Ascending aorta (tissue), 2 donors: Measurements from ENCODE around the gene ZNF212. TPM values are rescaled to one million over a fixed set of nuclear protein-coding genes. Genes with fewer than 3 reads are reported as not detected.

Experiments used
- DNase-seq, 2 donors: peaks; one replicate each; pipeline ENCODE4 v3.0.0-alpha.2; 2019; ENCODE audit warnings: low spot score in 2 of 2
- H3K27ac ChIP-seq, 2 donors: fragments of 200-600 bp; sonication (generic); one replicate each; pipeline ENCODE4 v1.5.1; 2016 to 2017; ENCODE audit warnings: mild to moderate bottlenecking in 1 of 2
- H3K27me3 ChIP-seq: fragments of 200-600 bp; sonication (generic); one replicate; pipeline ENCODE4 v1.5.1; 2017
- H3K36me3 ChIP-seq, 2 donors: fragments of 200-600 bp; sonication (generic); one replicate each; pipeline ENCODE4 v1.5.1; 2016
- H3K4me1 ChIP-seq, 2 donors: fragments of 200-600 bp; sonication (generic); one replicate each; pipeline ENCODE4 v1.5.1; 2016 to 2017; ENCODE audit warnings: mild to moderate bottlenecking in 1 of 2
- H3K4me3 ChIP-seq, 2 donors: fragments of 200-600 bp; sonication (generic); one replicate each; pipeline ENCODE4 v1.5.1; 2016 to 2017; ENCODE audit warnings: mild to moderate bottlenecking in 1 of 2
- H3K9me3 ChIP-seq, 2 donors: fragments of 200-600 bp; sonication (generic); one replicate each; pipeline ENCODE4 v1.5.1; 2016
- intact Hi-C: fragments of 100-400 bp; cut with DNase I; formaldehyde crosslinking; loops from one replicate; pipeline ENCODE4 v1.15.1; 2023
- total RNA-seq: library from RNA; depleted of rRNA; stranded (reverse); fragments of >200 nt; gene quantifications from one replicate; pipeline ENCODE4 v1.1.0, GENCODE V29; 2016
- TF ChIP-seq, protein P1 (sequence below), 3 experiments: fragments of 200-600 bp in 2 of 3; fragments of 450-650 bp in 1 of 3; sonication (generic) in 2 of 3; IDR thresholded peaks; one replicate each; pipeline ENCODE4 v1.5.1; 2016 to 2019; ENCODE audit warnings: antibody characterized with exemption in 3 of 3, mild to moderate bottlenecking in 1 of 3, moderate library complexity in 1 of 3

ZNF212 gene
- total RNA-seq, 1 donor from 2014 or later = 5.2 TPM

DNA sequence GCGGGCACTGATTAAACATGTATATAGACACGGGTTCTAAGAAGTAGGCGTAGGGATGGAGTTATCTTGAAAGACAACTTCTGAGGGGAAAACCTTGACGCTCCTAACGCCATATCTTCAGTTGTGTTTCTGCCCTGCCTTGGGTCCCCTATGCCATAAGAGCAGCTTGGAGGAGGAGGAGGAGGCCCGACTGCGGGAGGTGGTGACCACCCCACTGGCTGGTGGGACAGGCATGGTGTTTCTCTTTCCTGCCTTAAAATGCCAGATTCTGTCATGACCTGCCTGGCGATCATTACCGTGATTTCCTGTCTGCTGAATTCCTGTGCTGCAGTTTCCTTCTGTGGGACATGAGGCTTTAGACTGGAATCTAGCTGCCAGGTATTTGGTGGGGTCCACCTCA is 38.4 kb downstream of the ZNF212 start:
- Histone ChIP-seq H3K4me3 (no peak overlapping the region), H3K4me1 (no peaks in the 10 kb centered on the region), H3K36me3 (peaks cover 68 to 81% of the 10 kb centered on the region in 2 donors), H3K27ac (no peak overlapping the region), H3K9me3 (peaks cover 0 to 4% of the 10 kb centered on the region in 2 donors), H3K27me3 (no peaks in the 10 kb centered on the region)
- DNase-seq = no peak
- intact Hi-C loops = no loop called here
- TF ChIP-seq, protein P1, sequence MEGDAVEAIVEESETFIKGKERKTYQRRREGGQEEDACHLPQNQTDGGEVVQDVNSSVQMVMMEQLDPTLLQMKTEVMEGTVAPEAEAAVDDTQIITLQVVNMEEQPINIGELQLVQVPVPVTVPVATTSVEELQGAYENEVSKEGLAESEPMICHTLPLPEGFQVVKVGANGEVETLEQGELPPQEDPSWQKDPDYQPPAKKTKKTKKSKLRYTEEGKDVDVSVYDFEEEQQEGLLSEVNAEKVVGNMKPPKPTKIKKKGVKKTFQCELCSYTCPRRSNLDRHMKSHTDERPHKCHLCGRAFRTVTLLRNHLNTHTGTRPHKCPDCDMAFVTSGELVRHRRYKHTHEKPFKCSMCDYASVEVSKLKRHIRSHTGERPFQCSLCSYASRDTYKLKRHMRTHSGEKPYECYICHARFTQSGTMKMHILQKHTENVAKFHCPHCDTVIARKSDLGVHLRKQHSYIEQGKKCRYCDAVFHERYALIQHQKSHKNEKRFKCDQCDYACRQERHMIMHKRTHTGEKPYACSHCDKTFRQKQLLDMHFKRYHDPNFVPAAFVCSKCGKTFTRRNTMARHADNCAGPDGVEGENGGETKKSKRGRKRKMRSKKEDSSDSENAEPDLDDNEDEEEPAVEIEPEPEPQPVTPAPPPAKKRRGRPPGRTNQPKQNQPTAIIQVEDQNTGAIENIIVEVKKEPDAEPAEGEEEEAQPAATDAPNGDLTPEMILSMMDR (IDR thresholded peaks at IDR 0.05) = no peak

DNA sequence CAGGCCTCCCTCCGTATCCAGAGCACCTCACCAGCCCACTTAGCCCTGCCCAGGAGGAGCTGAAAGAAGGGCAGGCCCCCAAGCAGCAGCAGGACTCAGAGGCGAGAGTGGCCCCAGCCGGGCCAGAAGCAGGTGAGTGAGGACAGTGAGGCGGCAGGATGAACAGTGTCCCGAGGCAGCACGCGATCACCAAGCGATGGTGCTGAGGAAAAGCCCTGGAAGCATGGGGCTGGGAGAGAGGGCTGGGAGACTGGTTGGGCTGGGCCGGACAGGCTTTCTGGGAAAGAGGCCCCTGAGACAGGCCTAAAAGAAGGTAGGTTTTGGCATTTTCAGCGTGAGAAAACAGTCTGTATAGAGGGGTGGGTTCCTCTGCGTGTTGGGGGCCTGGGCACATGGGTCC is 38.9 kb downstream of the ZNF212 start:
- Histone ChIP-seq H3K9me3 (peaks cover 0 to 4% of the 10 kb centered on the region in 2 donors), H3K4me1 (no peaks in the 10 kb centered on the region), H3K4me3 (no peak overlapping the region), H3K27me3 (no peaks in the 10 kb centered on the region), H3K36me3 (peaks cover 67 to 76% of the 10 kb centered on the region in 2 donors), H3K27ac (no peak overlapping the region)
- no peak for DNase-seq
- TF ChIP-seq, protein P1 (IDR thresholded peaks at IDR 0.05) = no peak
- intact Hi-C loops = no loop called here

DNA sequence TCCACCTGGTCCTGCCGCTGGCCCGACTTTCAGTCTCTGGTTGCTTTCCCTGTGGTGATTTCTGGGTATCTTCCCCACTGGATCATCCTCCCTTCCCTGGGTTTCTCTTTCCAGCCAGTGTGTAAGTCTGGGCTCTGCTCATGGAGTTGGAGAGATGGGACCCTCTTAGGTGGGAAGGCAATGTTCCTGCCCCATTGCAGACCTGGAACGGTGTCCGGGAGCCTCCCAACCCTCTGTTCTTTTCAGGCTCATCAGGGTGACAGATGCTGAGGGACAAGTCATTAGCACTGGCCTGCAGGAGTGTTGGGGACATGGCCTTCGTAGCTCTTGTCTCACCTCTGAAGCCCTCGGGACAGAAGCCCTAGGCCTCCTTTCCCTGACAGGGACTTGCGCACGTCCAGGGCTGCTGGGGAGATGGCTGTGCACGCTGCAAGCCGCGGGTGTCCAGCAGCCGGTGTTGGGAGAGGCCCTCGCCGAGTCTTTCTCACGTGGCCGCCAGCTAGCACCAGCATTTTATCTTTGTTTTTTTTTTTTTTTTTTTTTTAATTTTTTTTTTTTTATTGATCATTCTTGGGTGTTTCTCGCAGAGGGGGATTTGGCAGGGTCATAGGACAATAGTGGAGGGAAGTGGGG is 39.8 kb downstream of the ZNF212 start:
- DNase-seq = no peak
- H3K36me3 ChIP-seq = peaks cover 62 to 67% of the 10 kb centered on the region in 2 donors
- H3K4me3 ChIP-seq = no peak overlapping the region
- intact Hi-C loops = no loop called here
- no peaks in the 10 kb centered on the region for H3K4me1 ChIP-seq
- H3K27me3 ChIP-seq = no peaks in the 10 kb centered on the region
- H3K27ac ChIP-seq = no peak overlapping the region
- TF ChIP-seq, protein P1 (IDR thresholded peaks at IDR 0.05) = no peak
- H3K9me3 ChIP-seq = peaks cover 0 to 4% of the 10 kb centered on the region in 2 donors

DNA sequence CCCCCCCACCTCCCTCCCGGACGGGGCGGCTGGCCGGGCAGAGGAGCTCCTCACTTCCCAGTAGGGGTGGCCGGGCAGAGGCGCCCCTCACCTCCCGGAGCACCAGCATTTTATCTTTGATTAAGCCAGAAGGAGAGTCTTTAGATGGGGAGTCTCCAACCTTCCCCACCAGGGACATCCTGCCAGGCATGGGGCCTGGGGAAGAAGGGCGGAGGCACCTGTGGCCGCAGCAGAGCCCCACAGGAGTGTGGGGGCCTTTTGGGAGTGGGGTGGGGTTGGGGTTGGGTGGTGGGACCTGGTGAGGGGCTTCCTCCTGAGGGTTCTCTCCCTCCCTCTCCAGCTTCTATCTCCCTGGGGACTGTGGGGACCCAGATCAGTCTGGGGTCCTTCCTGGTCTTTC is 40.7 kb downstream of the ZNF212 start:
- Histone ChIP-seq H3K4me1 (peaks cover 0 to 5% of the 10 kb centered on the region in 2 donors), H3K27me3 (no peaks in the 10 kb centered on the region), H3K36me3 (peaks cover 59 to 62% of the 10 kb centered on the region in 2 donors), H3K4me3 (no peak overlapping the region), H3K9me3 (no peaks in the 10 kb centered on the region), H3K27ac (no peak overlapping the region)
- DNase-seq = no peak
- intact Hi-C loops = loop anchor here (10.0 kb wide), 3 partner anchors 215 to 555 kb away; partner anchors contain the start of genes ZNF746 and ZNF862
- TF ChIP-seq, protein P1 (IDR thresholded peaks at IDR 0.05) = no peak

DNA sequence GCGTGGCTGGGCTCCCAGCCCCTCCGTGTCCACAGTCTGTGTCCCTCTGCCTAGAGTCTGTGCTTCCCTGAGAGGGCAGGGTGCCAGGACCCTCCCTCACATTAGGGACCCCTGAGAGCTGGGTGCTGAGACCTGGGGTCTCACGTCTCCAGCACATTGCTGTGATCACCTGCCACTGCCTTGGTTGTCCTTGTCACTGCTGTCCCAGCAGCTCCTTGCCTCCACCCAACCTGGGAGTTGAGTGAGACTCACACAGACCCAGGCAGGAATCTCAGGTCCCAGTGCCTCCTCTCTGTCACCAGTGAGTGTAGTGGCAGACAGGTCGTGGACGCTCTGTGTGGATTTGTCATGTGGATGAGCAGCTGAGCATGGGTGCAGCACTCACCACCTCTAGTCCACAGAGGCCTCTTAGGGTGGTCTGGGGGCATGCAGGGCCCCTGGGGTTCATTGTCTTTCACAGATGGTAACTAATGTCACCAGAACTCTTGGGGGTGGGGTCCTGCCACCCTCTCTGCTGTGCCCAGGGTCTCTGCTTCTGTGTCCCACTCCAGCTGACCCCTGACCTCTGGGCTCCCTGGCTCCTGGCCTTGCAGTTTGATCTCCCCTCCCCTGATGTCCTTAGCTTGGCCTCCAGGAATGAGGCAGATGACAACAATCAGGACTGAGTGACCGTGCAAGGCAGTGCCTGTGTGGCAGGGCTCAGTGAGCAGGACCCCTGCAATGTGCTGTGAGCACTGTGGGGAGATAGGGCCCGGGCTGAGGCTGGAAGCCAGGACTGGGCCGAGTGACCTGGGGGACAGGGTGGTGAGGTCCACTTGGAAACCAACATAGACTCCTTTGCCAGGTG is 41.4 kb downstream of the ZNF212 start:
- Histone ChIP-seq H3K27ac (no peak overlapping the region), H3K27me3 (no peaks in the 10 kb centered on the region), H3K4me3 (no peak overlapping the region), H3K36me3 (peaks cover 52 to 56% of the 10 kb centered on the region in 2 donors), H3K9me3 (no peaks in the 10 kb centered on the region), H3K4me1 (peaks cover 3 to 11% of the 10 kb centered on the region in 2 donors)
- DNase-seq = no peak
- TF ChIP-seq, protein P1 (IDR thresholded peaks at IDR 0.05) = no peak
- intact Hi-C loops = loop anchor here (10.0 kb wide), 3 partner anchors 214 to 554 kb away; partner anchors contain the start of genes ZNF746 and ZNF862
